Cardiac fibroblast (primary cell): ENCODE data around the gene MTAP.
A peak's percentile ranks its signal among the peaks of the same experiment; 100 is the strongest.

ENCODE experiments used
- DNase-seq, 2 donors: peaks; one replicate each; pipeline versions ENCODE4 v3.0.0 to v3.0.0-alpha.2; 2010; ENCODE audit warnings: low read depth in 2 of 2
- H3K4me3 ChIP-seq, 2 donors: replicated peaks in 1 of 2; 1 replicate in 1 of 2; 2 replicates in 1 of 2; pipeline ENCODE4 v1.5.1; 2011; ENCODE audit warnings: low read depth in 2 of 2, low read length in 2 of 2, mild to moderate bottlenecking in 2 of 2, moderate library complexity in 1 of 2
- CTCF ChIP-seq: IDR thresholded peaks from one replicate; pipeline ENCODE4 v1.5.1; 2011; ENCODE audit warnings: low read depth, mild to moderate bottlenecking, low read length, inconsistent platforms

The MTAP gene

GRCh38 chr9:21854594-21854993, 52.2 kb downstream of the MTAP start:
- no peak overlapping the region for H3K4me3 ChIP-seq
- no peak for TF ChIP-seq CTCF
- peak; percentile 65 to 71 for DNase-seq

GRCh38 chr9:21856301-21857094, 54.1 kb downstream of the MTAP start:
- TF ChIP-seq CTCF, result no peak
- H3K4me3 ChIP-seq, result no peak overlapping the region

GRCh38 chr9:21862871-21863270, 60.4 kb downstream of the MTAP start:
- no peak for TF ChIP-seq CTCF
- DNase-seq, result no peak
- H3K4me3 ChIP-seq, result no peak overlapping the region

More at GRCh38 chr9:21856301-21857094, 54.1 kb downstream of the MTAP start:
- DNase-seq, result peak; percentile 8 to 56

- no peak overlapping the region for H3K4me3 ChIP-seq
- no peak for TF ChIP-seq CTCF
- no peak for DNase-seq
Measured at GRCh38 chr9:21864505-21864904, 62.1 kb downstream of the MTAP start.

- no peak for TF ChIP-seq CTCF
- DNase-seq, result no peak
- no peak overlapping the region for H3K4me3 ChIP-seq
Measured at GRCh38 chr9:21866302-21866701, 63.9 kb downstream of the MTAP start.

- no peak for DNase-seq
- TF ChIP-seq CTCF, result no peak
- H3K4me3 ChIP-seq, result no peak overlapping the region
Measured at GRCh38 chr9:21871256-21871975, 69.0 kb downstream of the MTAP start.
